GM21737 (cell line): ENCODE results near the gene TIMELESS.
"Not testable (repeated sequence)": the region's sequence is repeated elsewhere in the genome, so short reads cannot be mapped to it uniquely, and the experiment has no call there.

Source experiments
- ATAC-seq: cut with Tn5 transposase; IDR thresholded peaks from one replicate; pipeline ENCODE4 v1.9.1; 2021; ENCODE audit warnings: mild to moderate bottlenecking, moderate library complexity; ENCODE audit not compliant: unreplicated experiment

TIMELESS gene

DNA sequence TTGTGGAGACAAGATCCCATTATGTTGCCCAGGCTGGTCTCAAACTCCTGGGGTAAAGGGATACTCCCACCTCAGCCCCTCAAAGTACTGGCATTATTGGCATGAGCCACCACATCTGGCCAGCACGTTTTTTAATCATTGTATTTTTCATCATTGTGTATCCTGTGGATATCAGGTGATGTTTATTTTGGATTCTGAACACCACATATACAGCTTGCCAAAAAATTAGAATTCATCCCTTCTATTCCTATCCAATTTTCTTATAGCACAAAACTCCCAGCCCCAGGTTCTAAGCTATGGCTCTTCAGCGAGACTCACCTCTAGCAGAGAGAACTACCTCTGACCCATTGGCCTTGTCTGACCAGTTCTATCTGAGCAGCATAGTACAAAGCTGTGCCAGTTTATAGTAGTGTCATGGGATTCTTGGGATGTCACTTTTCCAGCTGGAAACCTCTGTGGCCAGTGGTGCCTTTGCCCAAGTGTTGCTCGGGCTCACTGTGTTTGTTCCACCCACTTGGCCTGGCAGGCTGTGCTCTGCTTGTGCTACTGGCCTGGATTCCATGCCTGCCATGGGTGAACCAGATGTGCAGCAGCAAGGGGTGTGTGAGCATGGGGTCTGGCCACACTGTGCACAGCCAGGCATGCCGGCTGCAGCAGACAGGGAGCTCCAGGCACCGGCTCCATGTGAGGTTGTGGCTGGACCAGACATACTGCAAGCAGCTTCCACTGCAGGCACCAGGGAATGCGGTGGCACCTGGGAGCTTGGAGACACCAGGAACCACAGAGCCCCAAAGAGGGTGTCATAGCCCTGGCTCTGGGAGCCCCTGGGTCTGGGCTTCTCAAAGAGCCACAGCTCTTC is 37.2 kb downstream of the TIMELESS start:
- ATAC-seq: no peak

DNA sequence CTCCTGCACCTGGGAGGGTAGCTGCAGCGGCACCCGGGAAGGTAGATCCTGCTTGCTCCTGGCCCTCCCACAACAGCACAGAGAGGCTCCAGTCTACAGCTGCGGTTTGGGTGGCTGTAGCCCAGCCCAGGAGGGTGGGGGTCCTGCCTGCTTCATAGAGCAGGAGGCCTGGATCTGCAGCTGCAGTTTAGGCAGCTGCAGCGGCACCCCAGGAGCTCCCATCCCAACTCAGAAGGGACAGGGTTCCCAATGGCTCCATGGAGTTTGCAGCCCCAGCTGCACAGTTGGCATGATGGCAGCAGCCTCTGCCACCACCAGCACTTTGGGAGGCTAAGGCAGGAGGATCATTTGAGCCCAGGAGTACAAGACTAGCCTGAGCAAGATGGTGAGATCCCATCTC is 38.5 kb downstream of the TIMELESS start:
- ATAC-seq: no peak

DNA sequence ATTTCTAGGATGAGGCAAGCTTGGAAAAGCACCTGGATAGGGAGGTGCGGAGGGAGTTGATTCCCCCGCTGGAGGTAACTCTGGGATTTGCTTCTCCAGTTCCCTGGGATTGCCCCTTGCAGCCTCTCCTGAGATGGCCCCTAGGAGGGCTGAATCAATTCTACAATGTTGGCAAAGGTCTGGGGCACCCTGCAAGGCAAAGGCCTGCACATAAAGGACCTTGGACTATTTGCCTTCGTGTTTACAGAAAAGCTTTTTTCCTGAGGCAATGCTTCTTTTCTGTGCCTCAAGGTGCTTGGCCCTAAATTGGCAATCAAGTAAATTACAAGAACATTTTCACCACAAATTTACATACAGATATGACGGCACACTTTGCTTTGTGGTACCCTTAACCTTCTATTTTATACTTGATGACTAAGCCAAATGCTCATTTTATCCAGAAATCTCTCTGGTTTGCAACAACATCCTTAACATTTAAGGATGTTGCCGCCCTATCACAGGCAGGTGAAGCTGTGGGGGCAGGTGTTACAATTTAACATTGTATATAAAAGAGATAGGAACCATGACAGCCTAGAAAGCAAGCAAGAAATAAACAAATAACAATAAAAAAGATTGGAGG is 40.3 kb downstream of the TIMELESS start:
- no peak for ATAC-seq

DNA sequence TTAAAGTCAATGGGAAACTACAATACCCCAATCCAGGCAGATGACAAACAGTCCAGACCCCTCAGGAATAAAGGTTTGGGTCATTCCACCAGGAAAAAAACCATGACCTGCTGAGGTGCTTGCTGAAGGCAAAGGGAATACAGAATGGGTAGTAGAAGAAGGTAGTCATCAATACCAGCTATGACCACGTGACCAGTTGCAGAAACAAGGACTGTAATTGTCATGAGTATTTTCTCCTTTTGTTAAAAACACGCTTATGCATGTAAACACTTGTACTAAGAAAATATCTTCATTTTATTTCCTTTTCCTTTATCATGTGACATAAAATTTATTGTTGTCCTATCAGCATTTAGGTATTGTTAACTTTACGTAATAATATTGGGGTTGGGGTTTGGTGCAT is 45.0 kb downstream of the TIMELESS start:
- ATAC-seq: not testable (repeated sequence)

DNA sequence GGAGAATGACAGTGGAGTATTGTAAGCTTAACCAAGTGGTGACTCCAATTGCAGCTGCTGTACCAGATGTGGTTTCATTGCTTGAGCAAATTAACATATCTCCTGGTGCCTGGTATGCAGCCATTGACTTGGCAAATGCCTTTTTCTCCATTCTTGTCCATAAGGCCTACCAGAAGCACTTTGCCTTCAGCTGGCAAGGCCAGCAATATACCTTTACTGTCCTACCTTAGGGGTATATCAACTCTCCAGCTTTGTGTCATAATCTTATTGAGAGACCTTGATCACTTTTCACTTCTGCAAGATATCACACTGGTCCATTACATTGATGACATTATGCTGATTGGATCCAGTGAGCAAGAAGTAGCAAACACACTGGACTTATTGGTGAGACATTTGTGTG is 47.6 kb downstream of the TIMELESS start:
- ATAC-seq: not testable (repeated sequence)

DNA sequence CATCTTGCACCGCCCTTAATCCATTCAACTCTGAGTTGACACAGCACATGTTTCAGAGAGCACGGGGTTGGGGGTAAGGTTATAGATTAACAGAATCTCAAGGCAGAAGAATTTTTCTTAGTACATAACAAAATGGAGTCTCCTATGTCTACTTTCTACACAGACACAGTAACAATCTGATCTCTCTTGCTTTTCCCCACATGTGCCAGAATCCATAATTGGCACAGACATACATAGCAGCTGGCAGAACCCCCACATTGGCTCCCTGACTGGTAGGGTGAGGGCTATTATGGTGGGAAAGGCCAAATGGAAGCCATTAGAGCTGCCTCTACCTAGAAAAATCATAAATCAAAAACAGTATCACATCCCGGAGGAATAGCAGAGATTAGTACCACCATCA is 48.1 kb downstream of the TIMELESS start:
- ATAC-seq: not testable (repeated sequence)

DNA sequence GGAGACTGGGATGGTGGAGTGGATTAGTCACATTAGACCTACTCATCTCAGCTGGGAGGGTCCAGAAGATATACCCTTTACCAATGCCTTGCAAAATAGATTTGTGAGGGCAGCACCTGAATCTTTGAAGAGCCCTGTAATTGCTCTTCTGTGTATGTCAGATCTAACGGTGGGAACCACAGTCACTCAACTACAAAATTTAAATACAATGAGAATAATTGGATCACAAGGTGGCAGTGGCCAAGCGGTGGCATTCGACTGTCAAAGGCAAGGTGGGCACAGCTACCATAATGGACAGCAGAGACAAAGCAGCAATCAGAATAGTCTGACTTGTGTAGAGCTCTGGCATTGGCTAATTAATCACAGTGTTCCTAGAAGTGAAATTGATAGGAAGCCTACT is 49.8 kb downstream of the TIMELESS start:
- not testable (repeated sequence) for ATAC-seq

DNA sequence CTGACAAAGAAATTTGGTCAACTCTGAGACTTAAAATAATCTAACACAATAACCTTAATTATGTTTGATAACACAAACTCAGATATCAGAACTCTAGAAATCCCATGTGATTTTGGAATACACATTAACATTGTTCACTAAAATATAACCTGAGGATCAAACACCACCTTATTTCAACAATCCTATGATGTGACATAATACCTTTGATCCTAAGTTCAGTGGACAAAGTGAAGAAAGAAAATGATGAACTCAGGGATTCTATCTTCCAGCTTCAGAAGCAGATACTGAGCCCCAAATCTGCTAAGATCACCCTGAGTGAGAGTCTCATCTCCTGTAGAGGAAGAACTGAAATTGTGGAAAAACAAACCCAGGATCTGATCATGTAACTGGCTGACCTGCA is 50.9 kb downstream of the TIMELESS start:
- ATAC-seq: no peak

DNA sequence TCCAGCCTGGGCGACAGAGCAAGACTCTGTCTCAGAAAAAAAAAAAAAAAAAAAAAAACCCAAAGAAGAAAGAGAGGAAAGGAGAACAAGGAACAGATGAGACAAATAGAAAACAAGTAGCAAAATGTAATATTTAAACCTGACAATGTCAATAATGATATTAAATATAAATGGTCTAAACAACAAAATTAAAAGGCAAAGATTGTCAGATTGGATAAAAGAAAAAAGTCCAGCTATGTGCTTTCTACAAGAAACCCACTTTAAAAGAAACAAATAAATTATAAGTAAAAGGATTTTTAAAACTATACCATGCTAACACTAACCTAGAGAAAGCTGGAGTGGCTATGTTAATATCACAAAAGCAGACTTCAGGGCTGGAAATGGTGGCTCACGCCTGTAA is 56.9 kb downstream of the TIMELESS start:
- ATAC-seq: no peak

DNA sequence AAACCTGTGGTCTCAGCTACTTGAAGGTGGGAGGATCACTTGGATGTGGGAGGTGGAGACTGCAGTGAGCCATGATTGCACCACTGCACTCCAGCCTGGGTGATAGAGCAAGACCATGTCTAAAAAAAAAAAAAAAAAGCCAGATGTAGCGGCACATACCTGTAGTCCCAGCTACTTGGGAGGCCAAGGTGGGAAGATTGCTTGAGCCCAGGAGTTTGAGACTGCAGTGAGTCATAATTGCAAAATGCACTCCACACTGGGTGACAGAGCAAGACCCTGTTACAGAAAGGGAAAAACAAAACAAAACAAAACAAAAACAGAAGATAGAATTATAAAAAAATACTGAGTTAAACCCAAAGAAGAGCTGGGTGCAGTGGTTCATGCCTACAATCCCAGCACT is 57.5 kb downstream of the TIMELESS start:
- ATAC-seq: no peak

DNA sequence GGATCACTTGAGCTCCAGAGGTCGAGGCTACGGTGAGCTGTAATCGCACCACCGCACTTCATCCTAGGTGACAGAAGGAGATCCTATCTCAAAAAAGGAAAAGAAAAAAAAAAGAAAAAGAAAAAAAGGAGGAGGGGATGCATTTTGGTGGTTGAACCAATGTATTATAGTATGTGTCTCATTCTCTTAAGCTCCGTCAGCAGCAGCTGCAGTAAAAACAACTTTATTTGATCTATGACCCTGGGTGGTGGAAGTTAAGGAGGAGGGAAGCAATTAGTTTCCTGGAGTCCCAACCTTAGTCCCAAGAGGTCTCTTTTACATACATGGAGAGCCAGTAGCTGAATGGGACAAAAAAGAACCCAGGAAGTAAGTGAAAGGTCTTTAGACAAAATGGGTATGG is 59.8 kb downstream of the TIMELESS start:
- ATAC-seq: no peak

DNA sequence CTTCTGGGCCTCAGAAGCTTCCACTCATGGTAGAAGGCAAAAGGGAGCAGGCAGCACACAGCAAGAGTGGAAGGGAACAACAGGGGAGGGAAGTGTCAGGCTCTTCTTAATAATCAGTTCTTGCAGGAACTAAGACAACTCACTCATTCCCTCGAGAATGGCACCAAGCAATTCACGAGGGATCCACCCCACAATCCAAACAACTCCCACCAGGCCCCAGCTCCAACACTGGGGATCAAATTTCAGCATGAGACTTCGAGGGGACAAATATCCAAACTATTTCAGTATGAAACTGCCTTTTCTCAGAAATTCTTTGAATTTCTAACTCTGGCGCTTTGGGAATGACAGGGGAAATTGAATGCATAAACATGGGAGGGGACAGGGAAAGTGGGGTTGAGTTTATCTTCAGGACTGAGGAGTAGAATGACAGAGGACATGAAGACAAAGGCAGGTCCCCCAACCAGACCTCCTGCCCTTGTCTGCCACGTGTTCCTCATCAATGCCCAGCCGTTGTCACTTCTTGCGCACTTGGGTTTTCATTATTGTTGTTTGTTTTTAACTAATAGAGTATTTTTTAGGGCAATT is 62.0 kb downstream of the TIMELESS start:
- no peak for ATAC-seq

DNA sequence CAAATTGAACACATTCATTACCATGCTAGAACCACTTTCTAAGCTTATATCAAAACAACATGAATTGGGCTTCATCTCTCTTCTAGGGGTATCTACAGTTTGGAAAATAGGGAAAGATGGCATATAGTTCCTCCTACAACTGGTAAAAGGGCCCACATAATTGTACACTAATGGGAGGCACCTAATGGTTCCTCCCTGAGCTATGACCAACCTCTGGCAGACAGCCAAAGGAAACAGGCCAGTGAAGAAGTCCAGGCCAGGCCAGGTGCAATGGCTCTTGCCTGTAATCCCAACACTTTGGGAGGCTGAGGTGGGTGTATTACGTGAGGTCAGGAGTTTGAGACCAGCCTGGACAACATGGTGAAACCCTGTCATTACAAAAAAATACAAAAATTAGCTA is 63.4 kb downstream of the TIMELESS start:
- no peak for ATAC-seq

DNA sequence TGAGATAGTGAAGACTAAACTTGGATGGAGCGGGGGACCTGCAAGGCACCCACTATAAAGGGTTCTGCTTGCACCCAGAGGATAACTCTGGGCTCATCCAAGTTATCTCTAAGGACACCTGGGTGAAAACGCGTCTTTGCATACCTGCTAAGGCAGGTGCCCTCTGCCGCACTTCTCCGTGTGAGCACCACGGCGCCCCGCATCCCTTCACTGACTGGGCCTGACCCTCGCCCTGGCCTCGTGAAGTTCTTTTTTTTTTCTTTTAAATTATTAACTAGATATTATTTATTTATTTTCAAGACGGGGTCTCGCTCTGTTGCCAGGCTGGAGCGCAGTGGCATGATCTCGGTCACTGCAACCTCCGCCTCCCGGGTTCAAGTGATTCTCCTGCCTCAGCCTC is 66.6 kb downstream of the TIMELESS start:
- no peak for ATAC-seq

DNA sequence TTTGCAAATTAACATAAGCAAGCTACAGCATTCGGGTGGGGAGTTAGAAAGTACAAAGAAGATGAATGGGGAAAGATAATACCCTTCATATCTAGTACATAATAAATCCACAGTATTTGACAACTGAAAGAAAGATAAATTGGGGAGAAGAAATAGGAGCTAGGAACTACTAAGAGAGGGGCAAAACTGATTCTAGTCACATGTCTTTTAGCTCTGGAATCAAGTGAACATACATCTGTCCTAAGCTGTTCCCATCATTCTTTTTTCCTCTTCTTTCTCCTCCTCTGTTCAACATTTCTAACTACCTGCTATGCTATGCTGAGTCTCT is 71.3 kb downstream of the TIMELESS start:
- ATAC-seq: no peak

DNA sequence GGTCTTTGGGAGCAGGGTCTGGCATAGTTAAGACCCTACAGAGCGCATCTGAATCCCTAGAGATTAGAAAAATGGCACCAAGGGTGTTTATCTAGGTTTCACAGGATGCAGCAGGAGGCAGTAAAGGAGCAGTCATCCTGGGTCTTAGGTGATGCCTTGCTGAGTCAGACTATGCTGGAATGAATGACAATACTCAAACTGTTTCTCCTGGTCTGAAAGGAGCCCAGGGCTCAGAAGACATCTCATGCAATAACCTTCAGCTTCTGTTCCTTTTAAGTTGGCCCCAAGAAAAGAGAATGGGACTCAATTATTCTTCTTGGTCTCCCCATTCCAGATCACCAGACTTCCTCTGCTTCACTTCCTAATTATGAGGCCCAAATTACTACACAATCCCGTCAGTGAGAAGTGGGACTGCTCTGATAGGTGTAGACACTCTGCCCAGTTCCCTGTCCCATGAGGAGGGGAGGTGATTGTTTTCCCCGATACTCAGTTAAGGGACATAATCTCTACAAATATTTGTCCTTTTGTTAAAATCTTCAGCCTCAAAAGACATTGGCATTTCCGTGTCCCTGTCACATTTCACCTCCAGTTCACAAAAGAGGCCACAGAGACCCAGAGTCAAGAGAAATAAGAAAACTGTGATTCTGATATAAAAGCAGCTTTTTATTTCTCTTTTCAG is 71.8 kb downstream of the TIMELESS start:
- no peak for ATAC-seq

DNA sequence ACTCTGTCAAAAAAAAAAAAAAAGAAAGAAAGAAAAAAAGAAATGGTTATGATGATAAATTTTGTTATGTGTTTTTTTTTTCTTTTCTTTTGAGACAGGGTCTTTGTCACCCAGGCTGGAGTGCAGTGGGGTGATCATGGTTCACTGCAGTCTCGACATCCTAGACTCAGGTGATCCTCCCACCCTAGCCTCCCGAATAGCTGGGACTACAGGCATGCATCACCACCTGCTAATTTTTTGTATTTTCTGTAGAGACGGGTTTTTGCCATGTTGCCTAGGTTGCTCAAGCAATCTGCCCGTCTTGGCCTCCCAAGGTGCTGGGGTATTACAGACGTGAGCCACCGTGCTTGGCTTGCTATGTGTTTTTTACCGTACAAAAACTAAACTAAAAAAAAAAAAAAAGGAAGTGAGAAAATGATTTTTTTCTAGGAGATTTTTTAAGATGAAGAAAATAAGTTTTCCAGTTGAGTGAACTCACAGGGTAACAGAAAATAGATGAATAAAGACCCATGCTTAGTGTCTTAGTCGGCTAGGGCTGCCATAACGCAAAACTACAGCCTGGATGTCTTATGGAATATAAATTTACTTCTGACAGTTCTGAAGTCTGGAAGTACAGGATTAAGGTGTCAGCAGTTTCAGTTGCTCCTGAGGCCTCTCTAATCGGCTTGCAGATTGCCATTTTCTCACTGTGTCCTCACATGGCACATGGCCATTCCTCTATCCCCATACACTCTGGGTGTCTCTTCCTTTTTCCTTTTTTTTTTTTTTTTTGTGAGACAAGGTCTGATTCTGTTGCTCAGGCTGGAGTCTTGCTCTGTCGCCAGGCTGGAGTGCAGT is 73.4 kb downstream of the TIMELESS start:
- no peak for ATAC-seq

DNA sequence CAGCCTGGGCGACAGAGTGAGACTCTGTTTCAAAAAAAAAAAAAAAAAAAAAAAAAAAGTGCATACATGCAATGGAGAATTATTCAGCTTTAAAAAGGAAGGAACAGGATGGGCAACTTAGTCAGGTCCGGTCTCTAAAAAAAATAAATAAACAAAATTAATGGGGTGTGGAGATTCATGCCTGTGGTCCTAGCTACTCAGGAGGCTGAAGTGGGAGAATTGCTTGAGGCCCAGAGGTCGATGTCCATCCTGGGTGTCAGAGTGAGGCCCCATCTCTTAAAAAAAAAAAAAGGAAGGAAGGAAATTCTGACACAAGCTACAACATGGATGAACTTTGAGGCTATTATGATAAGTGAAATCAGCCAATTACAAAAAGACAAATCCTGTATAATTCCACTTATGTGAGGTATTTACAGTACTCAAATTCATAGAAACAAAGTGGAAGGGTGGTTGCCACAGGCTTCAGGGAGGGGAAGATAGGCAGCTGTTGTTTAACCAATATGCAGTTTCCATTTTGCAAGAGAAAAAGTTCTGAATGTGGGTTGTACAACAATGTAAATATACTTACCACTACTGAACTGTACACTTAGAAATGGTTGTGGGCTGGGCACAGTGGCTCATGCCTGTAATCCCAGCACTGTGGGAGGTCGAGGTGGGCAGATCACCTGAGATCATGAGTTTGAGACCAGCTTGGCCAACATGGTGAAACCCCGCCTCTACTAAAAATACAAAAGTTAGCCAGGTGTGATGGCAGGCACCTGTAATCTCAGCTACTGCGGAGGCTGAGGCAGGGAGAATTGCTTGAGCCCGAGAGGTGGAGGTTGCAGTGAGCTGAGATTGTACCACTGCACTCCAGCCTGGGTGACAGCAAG is 74.3 kb downstream of the TIMELESS start:
- ATAC-seq: no peak

DNA sequence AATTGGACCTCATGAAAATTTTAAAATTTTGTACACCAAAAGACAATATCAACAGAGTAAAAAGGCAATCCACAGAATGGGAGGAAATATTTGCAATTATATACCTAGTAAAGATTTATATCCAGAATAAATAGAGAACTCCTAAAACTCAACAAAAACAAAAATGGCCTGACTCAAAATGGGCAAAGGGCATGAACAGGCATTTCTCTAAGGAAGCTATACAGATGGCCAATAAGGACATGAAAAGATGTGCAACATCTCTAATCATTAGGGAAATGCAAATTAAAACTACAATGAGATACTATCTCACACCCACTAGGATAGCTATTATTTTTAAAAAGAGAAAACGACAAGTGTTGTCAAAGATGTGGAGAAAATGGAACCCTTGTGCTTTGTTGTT is 75.7 kb downstream of the TIMELESS start:
- ATAC-seq: no peak

DNA sequence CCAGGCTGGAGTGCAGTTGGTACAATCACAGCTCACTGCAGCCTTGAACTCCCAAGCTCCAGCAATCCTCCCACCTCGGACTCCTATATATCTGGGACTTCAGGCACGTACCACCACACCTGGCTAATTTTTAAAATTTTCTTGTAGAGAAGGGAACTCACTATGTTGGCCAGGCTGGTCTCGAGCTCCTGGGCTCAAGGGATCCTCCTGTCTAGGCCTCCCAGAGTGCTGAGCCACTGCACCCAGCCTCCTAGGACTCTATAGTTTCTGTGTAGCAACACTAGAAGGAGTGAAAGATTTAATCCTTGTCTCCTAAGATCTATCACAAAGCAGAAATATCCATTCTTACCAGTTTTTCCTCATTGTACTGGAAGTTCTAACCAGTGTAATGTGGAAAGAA is 82.3 kb downstream of the TIMELESS start:
- no peak for ATAC-seq
